Duodenal mucosa (tissue), 2 donors: ENCODE measurements around the gene UQCRC1.

ENCODE experiments used
- H3K27ac ChIP-seq: one replicate; pipeline ENCODE4 v1.7.0; 2013; ENCODE audit warnings: low read depth, low read length
- H3K27me3 ChIP-seq, 2 donors: one replicate each; pipeline ENCODE4 v1.7.0; 2013; ENCODE audit warnings: low read length in 2 of 2, control low read depth in 1 of 2; ENCODE audit not compliant: insufficient read depth in 2 of 2, control insufficient read depth in 1 of 2
- H3K36me3 ChIP-seq, 2 donors: one replicate each; pipeline ENCODE4 v1.7.0; 2013; ENCODE audit warnings: low read length in 2 of 2, control low read depth in 1 of 2; ENCODE audit not compliant: insufficient read depth in 2 of 2, control insufficient read depth in 1 of 2
- H3K4me1 ChIP-seq, 2 donors: one replicate each; pipeline ENCODE4 v1.7.0; 2013; ENCODE audit warnings: low read length in 2 of 2, control low read depth in 1 of 2; ENCODE audit not compliant: insufficient read depth in 2 of 2, control insufficient read depth in 1 of 2
- H3K4me3 ChIP-seq, 2 donors: one replicate each; pipeline ENCODE4 v1.7.0; 2013; ENCODE audit warnings: low read length in 2 of 2, low read depth in 1 of 2
- H3K9ac ChIP-seq, 2 donors: one replicate each; pipeline ENCODE4 v1.7.0; 2013; ENCODE audit warnings: low read length in 2 of 2, low read depth in 1 of 2
- H3K9me3 ChIP-seq, 2 donors: one replicate each; pipeline ENCODE4 v1.7.0; 2013; ENCODE audit warnings: low read length in 2 of 2, control low read depth in 1 of 2; ENCODE audit not compliant: control insufficient read depth in 1 of 2

The UQCRC1 gene

DNA sequence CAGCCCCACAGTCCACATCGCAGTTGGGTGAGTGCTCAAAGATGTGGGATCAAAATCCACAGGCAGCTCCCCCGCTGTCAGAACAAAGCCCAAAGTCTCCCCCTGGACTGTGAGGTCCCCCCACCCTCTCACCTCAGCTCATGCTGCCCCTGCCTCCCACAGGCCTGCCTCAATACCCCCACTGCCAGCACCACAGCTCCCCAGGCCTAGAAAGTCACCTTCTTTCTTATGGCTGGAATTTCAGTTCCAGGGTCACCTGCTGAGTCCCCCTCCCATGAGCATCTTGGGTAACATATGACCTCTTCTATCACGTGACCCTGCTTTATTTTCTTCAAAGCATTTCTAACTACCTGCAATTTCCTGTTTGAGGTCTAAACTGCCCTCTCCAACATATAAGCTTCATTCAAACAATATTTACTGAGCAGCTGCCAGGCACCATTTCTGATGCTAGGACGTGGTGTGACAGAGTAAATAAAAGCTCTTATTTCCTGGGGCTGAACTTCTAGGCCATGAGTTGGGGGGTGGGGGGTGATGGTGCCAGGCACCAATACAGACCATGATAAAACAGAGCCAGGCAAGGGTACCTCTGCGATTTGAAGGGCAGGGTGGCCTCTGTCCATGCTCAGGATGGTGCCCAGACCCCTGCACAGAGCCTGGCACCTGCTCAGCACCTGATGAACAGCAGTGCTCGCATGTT is 14.6 kb upstream of the UQCRC1 start:
- Histone ChIP-seq H3K4me3 (no peak overlapping the region), H3K9me3 (no peaks in the 10 kb centered on the region), H3K9ac (no peak overlapping the region), H3K27ac (no peak overlapping the region), H3K27me3 (no peaks in the 10 kb centered on the region), H3K36me3 (peaks cover 10 to 38% of the 10 kb centered on the region in 2 donors), H3K4me1 (no peaks in the 10 kb centered on the region)

DNA sequence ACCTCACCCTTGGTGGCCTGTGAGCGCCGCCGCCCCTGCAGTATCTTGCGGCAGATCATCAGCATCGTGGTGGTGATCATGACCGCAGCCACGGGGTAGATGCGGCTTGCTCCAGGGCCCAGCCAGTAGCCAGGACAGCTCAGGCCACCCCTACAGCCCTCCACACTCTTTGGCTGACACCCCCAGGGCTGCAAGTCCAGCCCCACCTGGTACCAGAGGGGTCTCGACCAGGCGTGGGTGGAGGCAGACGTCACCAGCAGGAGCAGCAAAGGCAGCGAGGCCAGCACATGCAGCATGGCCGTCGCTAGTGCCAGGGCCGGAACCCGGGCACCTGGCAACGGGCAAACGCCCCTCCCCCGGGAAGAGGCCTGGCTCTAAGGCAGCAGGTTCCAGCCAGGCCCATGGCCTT is 12.0 kb upstream of the UQCRC1 start, which contains the start of gene TMEM89:
TSS of gene TMEM89 (minus strand) at position 309 of the 409 bp plus-strand sequence. CDS start at position 296, 13 bp downstream.
- Histone ChIP-seq H3K4me1 (no peaks in the 10 kb centered on the region), H3K4me3 (no peak within 1 kb of the TSS), H3K36me3 (peaks cover 0 to 16% of the 10 kb centered on the region in 2 donors), H3K9ac (no peak within 1 kb of the TSS), H3K9me3 (peaks cover 11 to 14% of the 10 kb centered on the region in 2 donors), H3K27ac (no peak within 1 kb of the TSS), H3K27me3 (no peaks in the 10 kb centered on the region)

DNA sequence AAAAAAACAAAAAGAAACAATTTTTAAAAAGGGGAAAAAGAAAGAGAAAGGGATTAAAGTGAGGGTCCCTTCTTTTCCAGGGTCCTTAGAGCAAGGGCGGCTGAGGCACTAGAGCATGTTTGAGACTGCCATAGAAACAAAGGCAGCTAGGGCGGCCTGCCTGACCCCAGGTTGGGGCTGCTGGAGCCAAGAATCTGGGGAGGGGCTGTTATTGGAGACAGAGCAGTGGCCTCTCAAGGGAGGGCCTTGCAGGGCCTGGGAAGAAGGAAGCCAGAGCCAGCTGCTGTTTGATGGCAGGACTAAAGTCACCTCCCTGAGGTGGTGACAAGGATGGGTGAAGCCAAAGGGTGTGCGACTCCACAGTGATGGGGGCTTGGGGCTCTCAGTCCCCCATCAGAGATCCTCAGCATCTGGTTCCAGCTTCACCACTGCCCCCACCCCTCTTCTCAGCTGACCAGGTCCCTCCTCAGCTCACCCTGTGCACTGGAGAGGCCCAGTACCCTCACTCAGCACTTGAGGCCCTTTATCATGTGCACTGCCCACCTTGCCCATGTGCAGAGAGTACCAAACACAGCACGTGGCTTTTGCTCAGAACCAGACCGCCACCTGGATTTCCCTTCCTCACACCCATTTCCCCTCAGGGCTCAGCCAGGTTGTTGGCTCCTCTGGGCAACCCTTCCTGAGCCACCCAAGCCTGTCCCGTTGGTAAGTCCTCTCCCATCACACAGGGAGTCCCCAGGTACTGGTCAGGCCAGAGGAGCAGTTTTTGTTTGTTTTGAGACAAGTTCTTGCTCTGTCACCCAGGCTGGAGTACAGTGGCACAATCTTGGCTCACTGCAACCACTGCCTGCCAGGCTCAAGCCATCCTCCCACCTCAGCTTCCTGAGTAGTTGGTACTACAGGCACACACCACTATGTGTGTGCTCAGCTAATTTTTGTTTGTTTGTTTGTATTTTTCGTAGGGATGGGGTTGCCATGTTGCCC is 10.4 kb upstream of the UQCRC1 start:
- Histone ChIP-seq H3K27me3 (no peaks in the 10 kb centered on the region), H3K4me1 (no peaks in the 10 kb centered on the region), H3K9ac (no peak overlapping the region), H3K4me3 (no peak overlapping the region), H3K36me3 (peaks cover 0 to 2% of the 10 kb centered on the region in 2 donors), H3K27ac (no peak overlapping the region), H3K9me3 (peaks cover 11 to 14% of the 10 kb centered on the region in 2 donors)

DNA sequence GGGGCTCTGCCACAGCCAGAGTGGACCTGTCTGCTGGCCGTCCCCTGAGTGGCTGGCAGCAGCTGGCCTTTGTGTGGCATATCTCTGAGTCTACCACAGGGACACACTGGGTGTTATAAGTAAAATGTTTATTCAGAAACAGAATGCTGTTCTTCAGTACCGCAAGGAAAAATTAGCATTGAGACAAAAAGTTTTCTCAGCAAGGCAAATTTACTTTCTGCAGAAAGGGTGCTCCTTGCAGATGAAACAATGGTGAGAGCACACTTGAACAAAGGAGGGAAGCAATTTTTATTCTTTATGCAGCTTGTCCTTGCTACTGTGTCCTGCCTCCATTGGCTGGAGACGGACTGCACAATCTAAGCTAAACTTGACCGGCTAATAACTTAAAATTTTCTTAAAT is 8.1 kb upstream of the UQCRC1 start:
- H3K4me3 ChIP-seq: peak overlapping the region in 1 of 2 donors; percentile 5
- no peaks in the 10 kb centered on the region for H3K36me3 ChIP-seq
- no peaks in the 10 kb centered on the region for H3K27me3 ChIP-seq
- no peak overlapping the region for H3K9ac ChIP-seq
- H3K9me3 ChIP-seq: peaks cover 11 to 14% of the 10 kb centered on the region in 2 donors
- H3K4me1 ChIP-seq: no peaks in the 10 kb centered on the region
- H3K27ac ChIP-seq: no peak overlapping the region

DNA sequence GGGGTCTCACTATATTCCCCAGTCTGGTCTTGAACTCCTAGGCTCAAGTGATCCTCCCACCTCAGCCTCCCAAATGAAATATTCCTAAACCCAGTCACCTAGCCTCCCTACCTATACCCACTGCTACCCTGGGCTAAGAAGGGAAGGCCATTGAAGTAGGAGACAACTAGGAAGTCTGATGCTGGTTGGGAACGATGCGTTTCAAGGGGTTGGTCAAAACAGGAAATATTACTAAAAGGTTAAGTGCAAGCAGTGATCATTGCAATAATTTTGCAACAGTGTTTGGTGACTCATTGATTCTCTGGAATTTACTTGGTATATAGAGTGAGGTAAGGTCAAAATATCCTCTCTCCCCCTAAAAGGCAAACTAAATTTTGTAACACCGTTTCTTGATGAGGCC is 4.6 kb upstream of the UQCRC1 start:
- Histone ChIP-seq H3K9me3 (peaks cover 11 to 14% of the 10 kb centered on the region in 2 donors), H3K27ac (no peak overlapping the region), H3K9ac (no peak overlapping the region), H3K4me1 (no peaks in the 10 kb centered on the region), H3K36me3 (no peaks in the 10 kb centered on the region), H3K4me3 (no peak overlapping the region), H3K27me3 (no peaks in the 10 kb centered on the region)

DNA sequence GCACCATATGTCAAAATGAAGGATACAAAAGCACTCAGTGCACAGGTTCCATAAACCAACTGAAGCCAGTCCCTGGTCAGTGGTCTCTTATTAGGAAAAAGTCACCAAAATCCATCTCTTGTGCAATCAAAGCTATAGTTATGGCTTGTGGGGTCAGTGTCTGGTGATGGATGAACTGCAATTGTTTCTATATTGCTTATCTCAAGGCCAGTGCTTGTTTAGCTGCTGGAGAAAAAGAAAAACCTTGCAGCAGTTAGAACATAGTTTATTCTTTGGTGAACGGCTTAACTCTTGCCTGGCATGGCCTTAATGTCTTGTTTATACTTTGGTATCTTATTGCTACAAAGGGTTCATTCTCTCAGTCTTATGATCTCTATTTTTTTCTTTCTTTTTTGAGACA is 2.9 kb upstream of the UQCRC1 start:
- Histone ChIP-seq H3K9me3 (peaks cover 4 to 5% of the 10 kb centered on the region in 2 donors), H3K36me3 (no peaks in the 10 kb centered on the region), H3K4me1 (peaks cover 6 to 10% of the 10 kb centered on the region in 2 donors)

DNA sequence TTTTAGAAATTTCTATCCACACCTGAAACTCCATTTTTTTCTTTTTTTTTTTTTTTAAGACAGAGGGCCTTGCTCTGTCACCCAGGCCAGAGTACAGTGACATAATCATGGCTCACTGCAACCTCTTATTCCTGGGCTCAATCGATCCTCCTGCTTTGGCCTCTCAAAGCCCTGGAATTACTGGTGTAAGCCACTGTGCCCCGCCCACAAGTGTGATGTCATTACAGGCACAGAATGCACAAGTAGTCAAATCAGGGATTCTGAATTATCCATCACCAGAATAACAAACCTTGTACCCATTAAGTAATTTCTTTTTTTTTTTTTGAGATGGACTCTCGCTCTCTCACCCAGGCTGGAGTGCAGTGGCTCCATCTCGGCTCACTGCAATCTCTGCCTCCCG is 1.9 kb downstream of the UQCRC1 start:
- Histone ChIP-seq H3K9ac (no peak overlapping the region), H3K36me3 (peaks cover 33 to 37% of the 10 kb centered on the region in 2 donors), H3K4me3 (no peak overlapping the region), H3K9me3 (no peaks in the 10 kb centered on the region), H3K27ac (no peak overlapping the region), H3K4me1 (peaks cover 6 to 10% of the 10 kb centered on the region in 2 donors), H3K27me3 (no peaks in the 10 kb centered on the region)

More for the DNA sequence above, 2.9 kb upstream of the UQCRC1 start:
- Histone ChIP-seq H3K27me3 (no peaks in the 10 kb centered on the region), H3K4me3 (no peak overlapping the region), H3K27ac (no peak overlapping the region), H3K9ac (no peak overlapping the region)

DNA sequence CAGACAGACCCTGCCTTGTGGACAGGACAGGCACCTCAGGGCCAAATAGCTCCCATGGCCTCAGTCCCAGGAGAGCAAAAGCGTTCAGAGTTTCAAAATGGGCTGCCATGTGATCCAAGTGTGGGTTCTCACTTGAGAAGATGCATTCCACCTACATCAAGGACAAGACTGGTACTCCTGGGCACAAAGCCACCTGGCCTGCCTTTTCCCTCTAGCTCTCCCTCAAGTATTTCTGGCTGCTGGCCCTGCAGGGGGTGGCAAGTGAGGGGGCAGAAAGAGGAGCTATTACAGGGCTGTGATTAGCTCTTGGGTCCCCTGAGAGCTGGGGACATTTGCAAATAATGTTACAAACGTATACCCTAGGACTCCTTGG is 7.8 kb downstream of the UQCRC1 start:
- Histone ChIP-seq H3K4me1 (peaks cover 0 to 20% of the 10 kb centered on the region in 2 donors), H3K27me3 (no peaks in the 10 kb centered on the region), H3K27ac (no peak overlapping the region), H3K9ac (no peak overlapping the region), H3K36me3 (peaks cover 64 to 86% of the 10 kb centered on the region in 2 donors), H3K4me3 (no peak overlapping the region), H3K9me3 (no peaks in the 10 kb centered on the region)

DNA sequence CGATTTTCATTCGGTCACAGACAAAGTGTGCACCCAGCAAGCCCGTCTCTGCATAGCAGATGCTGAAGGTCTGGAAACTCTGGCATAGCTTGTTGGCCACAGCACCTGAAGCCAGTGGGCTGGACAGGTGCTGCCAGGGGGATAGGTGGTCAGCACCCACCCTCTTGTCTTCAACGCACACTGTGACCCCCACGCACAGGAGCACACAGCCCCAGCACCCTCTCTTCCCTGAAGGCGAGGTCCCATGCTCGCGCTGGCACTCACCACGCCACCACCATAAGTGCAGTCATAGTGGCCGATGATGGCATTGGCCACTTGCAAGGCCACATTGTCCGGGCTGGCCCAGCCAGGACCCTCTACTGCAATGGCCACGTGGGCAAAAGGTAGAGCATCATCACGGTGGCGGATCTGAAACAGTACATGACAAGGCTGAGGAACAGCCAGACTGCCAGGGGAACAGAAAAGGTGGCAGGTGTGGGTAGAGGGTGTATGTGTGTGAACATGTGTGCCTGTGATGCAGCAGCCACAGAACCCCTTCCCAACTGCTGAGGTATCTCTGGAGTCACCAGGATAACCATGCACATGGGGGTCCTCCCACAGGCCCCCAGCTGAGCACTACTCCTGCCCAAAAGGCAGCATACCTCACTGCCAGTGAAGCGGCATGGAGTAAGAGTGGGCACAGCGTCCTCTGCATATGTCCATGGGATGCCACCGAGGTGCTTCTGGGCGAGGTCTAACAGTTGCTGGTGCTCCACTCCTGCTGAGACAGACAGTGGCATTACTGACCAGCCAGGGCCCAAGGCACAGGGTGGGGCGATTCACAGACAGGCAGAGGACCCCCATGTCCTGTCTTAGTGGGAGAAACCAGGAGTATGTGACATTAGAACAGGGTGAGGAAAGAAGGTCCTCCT is 8.5 kb downstream of the UQCRC1 start:
- Histone ChIP-seq H3K36me3 (peaks cover 63 to 84% of the 10 kb centered on the region in 2 donors), H3K4me3 (no peak overlapping the region), H3K27me3 (no peaks in the 10 kb centered on the region), H3K9ac (no peak overlapping the region), H3K27ac (no peak overlapping the region), H3K4me1 (peaks cover 0 to 22% of the 10 kb centered on the region in 2 donors), H3K9me3 (no peaks in the 10 kb centered on the region)
